Neutrophil (primary cell): ENCODE data around the gene DPYD.

ENCODE experiments used
- H3K27ac ChIP-seq: fragments of 200-600 bp; sonication (generic); 2 replicates; pipeline ENCODE4 v1.5.1; 2016; ENCODE audit warnings: mild to moderate bottlenecking, moderate library complexity
- H3K27me3 ChIP-seq: fragments of 200-600 bp; sonication (generic); 2 replicates; pipeline ENCODE4 v1.6.0; 2016; ENCODE audit warnings: mild to moderate bottlenecking
- H3K36me3 ChIP-seq: fragments of 200-600 bp; sonication (generic); 2 replicates; pipeline ENCODE4 v1.5.1; 2017
- H3K4me1 ChIP-seq, 2 experiments: fragments of 200-600 bp in 1 of 2; sonication (generic) in 1 of 2; 1 replicate in 1 of 2; 2 replicates in 1 of 2; pipeline versions ENCODE4 v1.5.1 to v1.6.1; 2013 to 2016; ENCODE audit warnings: low read depth in 1 of 2, low read length in 1 of 2, mild to moderate bottlenecking in 1 of 2, moderate library complexity in 1 of 2; ENCODE audit not compliant: control insufficient read depth in 1 of 2, insufficient read depth in 1 of 2
- H3K4me3 ChIP-seq, 2 experiments: fragments of 200-600 bp in 1 of 2; sonication (generic) in 1 of 2; 1 replicate in 1 of 2; 2 replicates in 1 of 2; pipeline ENCODE4 v1.5.1; 2013 to 2016; ENCODE audit warnings: low read depth in 1 of 2, low read length in 1 of 2, mild to moderate bottlenecking in 1 of 2, moderate library complexity in 1 of 2
- H3K9me3 ChIP-seq: fragments of 200-600 bp; sonication (generic); 2 replicates; pipeline ENCODE4 v1.5.1; 2016
- CTCF ChIP-seq: fragments of 200-600 bp; sonication (generic); IDR thresholded peaks from 2 replicates; pipeline ENCODE4 v1.5.1; 2016; ENCODE audit warnings: antibody characterized with exemption

Gene DPYD

GRCh38 chr1:97033949-97034348 lies 886.9 kb downstream of the DPYD start:
- Histone ChIP-seq H3K9me3 (no peaks in the 10 kb centered on the region), H3K27ac (no peak overlapping the region), H3K27me3 (no peaks in the 10 kb centered on the region), H3K4me1 (no peaks in the 10 kb centered on the region), H3K36me3 (no peaks in the 10 kb centered on the region), H3K4me3 (no peak overlapping the region)
- TF ChIP-seq CTCF, result no peak
